HG03432 (cell line): ENCODE measurements around the gene WDR54.
A peak's percentile ranks its signal among the peaks of the same experiment; 100 is the strongest.

Source experiments
- ATAC-seq: cut with Tn5 transposase; IDR thresholded peaks from one replicate; pipeline ENCODE4 v1.9.1; 2021; ENCODE audit warnings: mild to moderate bottlenecking, moderate library complexity; ENCODE audit not compliant: unreplicated experiment

The WDR54 gene

GRCh38 chr2:74421221-74421870 lies at the start of gene WDR54, which contains the start of gene C2orf81:
TSS of gene WDR54 (plus strand) at chr2:74421730. CDS start at chr2:74422154, 424 bp downstream.
TSS of gene C2orf81 (minus strand) at chr2:74421619. CDS start at chr2:74421560, 59 bp downstream.
- peak; percentile 96 for ATAC-seq

GRCh38 chr2:74372674-74373073 lies 48.9 kb upstream of the WDR54 start:
- no peak for ATAC-seq

- no peak for ATAC-seq
Observed at GRCh38 chr2:74373221-74373676, 48.3 kb upstream of the WDR54 start.

- ATAC-seq, result no peak
Observed at GRCh38 chr2:74373985-74374384, 47.5 kb upstream of the WDR54 start.

- no peak for ATAC-seq
Observed at GRCh38 chr2:74374509-74375205, 46.9 kb upstream of the WDR54 start.

GRCh38 chr2:74375838-74376237 lies 45.7 kb upstream of the WDR54 start:
- ATAC-seq, result no peak

- ATAC-seq, result no peak
Observed at GRCh38 chr2:74378007-74378406, 43.5 kb upstream of the WDR54 start.

- ATAC-seq, result no peak
Observed at GRCh38 chr2:74379851-74380789, 41.4 kb upstream of the WDR54 start, which contains the start of gene DCTN1. TSS of gene DCTN1 (minus strand) at chr2:74380311. CDS start at chr2:74380037, 274 bp downstream.

- ATAC-seq, result no peak
Observed at GRCh38 chr2:74381751-74382150, 39.8 kb upstream of the WDR54 start.

- no peak for ATAC-seq
Observed at GRCh38 chr2:74383254-74383653, 38.3 kb upstream of the WDR54 start.

- no peak for ATAC-seq
Observed at GRCh38 chr2:74384051-74384450, 37.5 kb upstream of the WDR54 start.

- no peak for ATAC-seq
Observed at GRCh38 chr2:74385396-74385795, 36.1 kb upstream of the WDR54 start.

GRCh38 chr2:74387346-74387745 lies 34.2 kb upstream of the WDR54 start:
- ATAC-seq, result no peak

- ATAC-seq, result no peak
Observed at GRCh38 chr2:74390606-74391005, 30.9 kb upstream of the WDR54 start.

- ATAC-seq, result no peak
Observed at GRCh38 chr2:74391209-74391579, 30.3 kb upstream of the WDR54 start.

GRCh38 chr2:74391580-74392448 lies 29.7 kb upstream of the WDR54 start:
- ATAC-seq, result peak; percentile 80

GRCh38 chr2:74392449-74392743 lies 29.1 kb upstream of the WDR54 start:
- ATAC-seq, result no peak

- no peak for ATAC-seq
Observed at GRCh38 chr2:74393525-74393924, 28.0 kb upstream of the WDR54 start.

GRCh38 chr2:74396149-74396548 lies 25.4 kb upstream of the WDR54 start:
- no peak for ATAC-seq

GRCh38 chr2:74399785-74400184 lies 21.7 kb upstream of the WDR54 start:
- no peak for ATAC-seq
